ENCODE data around the gene CD209.

- TF ChIP-seq CTCF (conservative IDR thresholded peaks at IDR 0.05; ENCODE audit: low read depth, low read length) (no peak), EZH2 (IDR thresholded peaks at IDR 0.05; ENCODE audit: borderline replicate concordance, low read depth, low read length, poor library complexity, severe bottlenecking) (no peak)
These were observed 36.7 kb upstream of the CD209 start for GRCh38 chr19:7783991-7784423.

Measured in A673 (cell line).